ENCODE measurements around the gene YES1.

Gene YES1

GRCh38 chr18:830315-830901 lies 18.4 kb upstream of the YES1 start:
- DNase-seq (ENCODE audit: extremely low read depth, insufficient read length), result peak; percentile 35
- H3K27me3 ChIP-seq (replicated peaks; ENCODE audit: control insufficient read depth, insufficient read depth, low read length), result no peaks in the 10 kb centered on the region
- no peaks in the 10 kb centered on the region for H3K36me3 ChIP-seq (ENCODE audit: control insufficient read depth, insufficient read depth, low read length)
- H3K4me3 ChIP-seq (replicated peaks; ENCODE audit: low read depth, low read length), result no peak overlapping the region
- TF ChIP-seq, protein P1, sequence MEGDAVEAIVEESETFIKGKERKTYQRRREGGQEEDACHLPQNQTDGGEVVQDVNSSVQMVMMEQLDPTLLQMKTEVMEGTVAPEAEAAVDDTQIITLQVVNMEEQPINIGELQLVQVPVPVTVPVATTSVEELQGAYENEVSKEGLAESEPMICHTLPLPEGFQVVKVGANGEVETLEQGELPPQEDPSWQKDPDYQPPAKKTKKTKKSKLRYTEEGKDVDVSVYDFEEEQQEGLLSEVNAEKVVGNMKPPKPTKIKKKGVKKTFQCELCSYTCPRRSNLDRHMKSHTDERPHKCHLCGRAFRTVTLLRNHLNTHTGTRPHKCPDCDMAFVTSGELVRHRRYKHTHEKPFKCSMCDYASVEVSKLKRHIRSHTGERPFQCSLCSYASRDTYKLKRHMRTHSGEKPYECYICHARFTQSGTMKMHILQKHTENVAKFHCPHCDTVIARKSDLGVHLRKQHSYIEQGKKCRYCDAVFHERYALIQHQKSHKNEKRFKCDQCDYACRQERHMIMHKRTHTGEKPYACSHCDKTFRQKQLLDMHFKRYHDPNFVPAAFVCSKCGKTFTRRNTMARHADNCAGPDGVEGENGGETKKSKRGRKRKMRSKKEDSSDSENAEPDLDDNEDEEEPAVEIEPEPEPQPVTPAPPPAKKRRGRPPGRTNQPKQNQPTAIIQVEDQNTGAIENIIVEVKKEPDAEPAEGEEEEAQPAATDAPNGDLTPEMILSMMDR (IDR thresholded peaks at IDR 0.05; ENCODE audit: insufficient read depth, low read length, poor library complexity, severe bottlenecking), result no peak

GRCh38 chr18:829432-829831 lies 17.4 kb upstream of the YES1 start:
- Histone ChIP-seq H3K27me3 (replicated peaks; ENCODE audit: control insufficient read depth, insufficient read depth, low read length) (no peaks in the 10 kb centered on the region), H3K36me3 (ENCODE audit: control insufficient read depth, insufficient read depth, low read length) (no peaks in the 10 kb centered on the region), H3K4me3 (replicated peaks; ENCODE audit: low read depth, low read length) (no peak overlapping the region)
- TF ChIP-seq, protein P1 (IDR thresholded peaks at IDR 0.05; ENCODE audit: insufficient read depth, low read length, poor library complexity, severe bottlenecking), result no peak
- no peak for DNase-seq (ENCODE audit: extremely low read depth, insufficient read length)

DNA sequence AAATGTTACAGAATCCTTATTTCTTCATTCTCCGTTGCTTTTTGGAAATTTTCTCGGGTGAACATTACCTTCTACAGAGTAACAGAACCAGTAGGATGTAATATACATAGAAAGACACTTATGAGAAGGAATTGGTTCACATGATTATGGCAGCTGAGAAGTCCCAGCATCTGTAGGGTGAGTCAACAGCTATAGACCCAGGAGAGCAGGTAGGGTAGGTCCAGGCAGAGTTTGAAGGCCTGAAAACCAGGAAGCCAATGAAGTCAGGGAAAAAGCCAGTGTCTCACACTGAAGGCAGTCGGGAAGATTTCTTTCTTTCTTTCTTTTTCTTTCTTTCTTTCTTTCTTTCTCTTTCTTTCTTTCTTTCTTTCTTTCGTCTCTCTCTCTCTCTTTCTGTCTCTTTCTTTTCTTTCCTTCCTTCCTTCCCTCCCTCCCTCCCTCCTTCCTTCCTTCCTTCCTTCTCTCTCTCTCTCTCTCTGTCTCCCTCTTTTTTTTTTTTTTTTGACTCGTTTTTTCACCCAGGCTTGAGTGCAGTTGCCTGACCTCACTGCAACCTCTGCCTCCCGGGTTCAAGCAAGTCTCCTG lies 15.1 kb upstream of the YES1 start:
- Histone ChIP-seq H3K4me3 (replicated peaks; ENCODE audit: low read depth, low read length) (no peak overlapping the region), H3K36me3 (ENCODE audit: control insufficient read depth, insufficient read depth, low read length) (no peaks in the 10 kb centered on the region), H3K27me3 (replicated peaks; ENCODE audit: control insufficient read depth, insufficient read depth, low read length) (no peaks in the 10 kb centered on the region)
- TF ChIP-seq, protein P1 (IDR thresholded peaks at IDR 0.05; ENCODE audit: insufficient read depth, low read length, poor library complexity, severe bottlenecking), result no peak
- no peak for DNase-seq (ENCODE audit: extremely low read depth, insufficient read length)

- Histone ChIP-seq H3K4me3 (replicated peaks; ENCODE audit: low read depth, low read length) (no peak overlapping the region), H3K36me3 (ENCODE audit: control insufficient read depth, insufficient read depth, low read length) (no peaks in the 10 kb centered on the region), H3K27me3 (replicated peaks; ENCODE audit: control insufficient read depth, insufficient read depth, low read length) (no peaks in the 10 kb centered on the region)
- DNase-seq (ENCODE audit: extremely low read depth, insufficient read length), result no peak
- TF ChIP-seq, protein P1 (IDR thresholded peaks at IDR 0.05; ENCODE audit: insufficient read depth, low read length, poor library complexity, severe bottlenecking), result no peak
Observed at GRCh38 chr18:825891-826585, 14.0 kb upstream of the YES1 start.

- no peaks in the 10 kb centered on the region for H3K27me3 ChIP-seq (replicated peaks; ENCODE audit: control insufficient read depth, insufficient read depth, low read length)
- H3K36me3 ChIP-seq (ENCODE audit: control insufficient read depth, insufficient read depth, low read length), result no peaks in the 10 kb centered on the region
- DNase-seq (ENCODE audit: extremely low read depth, insufficient read length), result no peak
- no peak overlapping the region for H3K4me3 ChIP-seq (replicated peaks; ENCODE audit: low read depth, low read length)
- TF ChIP-seq, protein P1 (IDR thresholded peaks at IDR 0.05; ENCODE audit: insufficient read depth, low read length, poor library complexity, severe bottlenecking), result no peak
Observed at GRCh38 chr18:824179-824578, 12.1 kb upstream of the YES1 start.
